Liver (tissue), 3 donors: Measurements from ENCODE around the gene ATP11A.

Source experiments
- ATF3 ChIP-seq: IDR thresholded peaks from 2 replicates; pipeline ENCODE4 v1.6.1; 2016; ENCODE audit warnings: antibody characterized with exemption
- CTCF ChIP-seq: fragments of 150-350 bp; IDR thresholded peaks from 2 replicates; pipeline ENCODE4 v1.5.1; 2017; ENCODE audit warnings: improper control_type of control experiment, low read depth, low read length; ENCODE audit not compliant: missing input control
- FOXA1 ChIP-seq: IDR thresholded peaks from 2 replicates; pipeline ENCODE4 v1.6.1; 2016; ENCODE audit warnings: antibody characterized with exemption
- RAD21 ChIP-seq, 2 donors: IDR thresholded peaks; 2 replicates each; pipeline ENCODE4 v1.6.1; 2016; ENCODE audit warnings: antibody characterized with exemption in 2 of 2, mild to moderate bottlenecking in 2 of 2
- TAF1 ChIP-seq: conservative IDR thresholded peaks from 2 replicates; pipeline ENCODE4 v1.6.1; 2016; ENCODE audit warnings: antibody characterized with exemption, mild to moderate bottlenecking
- YY1 ChIP-seq: IDR thresholded peaks from 2 replicates; pipeline ENCODE4 v1.6.1; 2016; ENCODE audit warnings: antibody characterized with exemption, mild to moderate bottlenecking
- donor health status: healthy.
- donor health status: healthy.

- TF ChIP-seq CTCF (no peak), TAF1 (no peak), YY1 (no peak), RAD21 (IDR thresholded peaks at IDR 0.05) (no peak), ATF3 (no peak), FOXA1 (no peak)
Measured at GRCh38 chr13:112690283-112690929, 568 bp downstream of the ATP11A start.
